ENCODE data around the gene PAK5.
A peak's percentile ranks its signal among the peaks of the same experiment; 100 is the strongest.

PAK5 gene

DNA sequence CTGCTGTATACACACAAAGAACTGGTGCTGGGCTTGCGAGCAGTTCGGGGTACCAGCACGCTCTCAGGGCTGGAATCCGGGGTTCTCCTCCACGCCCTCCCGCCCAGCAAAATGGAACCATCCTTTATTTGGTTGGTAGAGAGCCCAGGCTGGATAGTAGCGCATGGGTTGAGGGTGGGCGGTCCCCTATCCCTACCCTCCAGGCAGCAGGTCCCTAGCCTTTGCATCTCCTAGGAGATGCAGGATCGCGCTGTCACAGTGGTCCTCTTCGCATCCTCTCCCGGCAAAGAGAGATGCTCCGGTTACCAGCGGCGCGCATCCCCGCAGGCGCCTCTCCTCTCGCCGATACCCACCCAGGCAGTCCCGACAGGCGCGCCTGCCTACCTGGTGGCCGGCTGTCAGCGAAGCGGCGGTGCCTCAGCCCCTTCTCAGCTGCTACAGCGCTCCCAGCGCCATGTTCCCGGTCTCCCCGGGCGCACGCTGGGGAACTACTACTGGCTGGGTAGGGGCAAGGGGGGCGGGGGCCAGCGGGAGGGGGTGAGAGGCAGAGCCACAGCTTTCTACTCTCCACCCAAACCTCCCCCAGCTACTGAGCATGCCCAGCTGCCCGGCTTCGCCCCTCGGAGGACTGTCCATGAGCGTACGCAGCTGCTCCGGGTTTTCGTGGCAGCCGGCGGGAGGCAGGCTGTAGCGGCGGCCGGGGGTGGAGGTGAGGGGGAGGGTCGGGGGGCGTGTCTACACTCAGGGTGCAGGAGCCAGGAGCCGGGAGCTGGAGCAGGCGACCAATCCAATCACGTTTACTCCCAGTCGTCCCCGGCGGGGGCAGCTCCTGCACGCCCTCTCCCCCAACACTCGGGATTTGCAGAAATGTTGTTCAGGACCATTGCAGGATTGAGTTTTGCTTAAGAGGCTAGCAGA lies at the start of gene PAK5:
Gene PAK5 (minus strand): TSS at position 699 of the 918 bp plus-strand sequence. CDS start 194,748 bp downstream, outside the sequence.
- peak; percentile 92 for DNase-seq

DNA sequence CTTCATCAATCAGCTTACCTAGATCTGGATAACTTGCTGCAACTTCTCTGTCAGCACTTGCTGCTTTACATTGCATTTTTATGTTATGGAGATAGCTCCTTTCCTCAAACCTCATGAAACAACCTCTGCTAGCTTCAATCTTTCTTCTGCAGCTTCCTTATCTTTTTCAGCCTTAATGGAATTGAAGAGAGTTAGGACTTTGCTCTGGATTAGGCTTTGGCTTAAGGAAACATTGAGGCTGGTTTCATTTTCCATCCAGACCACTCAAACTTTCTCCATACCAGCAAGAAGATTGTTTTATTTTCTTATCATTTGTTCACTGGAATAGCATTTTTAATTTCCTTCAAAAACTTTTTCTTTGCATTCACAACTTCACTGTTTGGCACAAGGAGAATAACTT lies 48.8 kb upstream of the PAK5 start:
- no peak for DNase-seq

DNA sequence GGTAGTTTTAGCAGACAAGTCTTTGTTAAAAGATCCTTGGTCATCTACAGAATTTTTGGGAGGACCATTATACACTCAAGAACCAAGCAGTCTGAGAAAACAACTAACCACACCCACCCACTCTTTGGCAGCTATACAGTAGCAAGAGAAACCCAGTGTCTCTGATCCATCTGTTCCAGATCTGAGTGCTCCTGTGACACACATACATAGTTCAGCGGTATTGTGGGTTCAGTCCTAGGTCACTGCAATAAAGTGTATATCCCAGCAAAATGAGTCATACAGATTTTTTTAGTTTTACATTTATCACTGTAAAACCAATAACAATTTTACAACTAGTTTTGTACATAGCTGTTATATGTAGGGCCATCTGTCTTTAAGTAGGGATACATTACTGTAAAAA lies 47.4 kb upstream of the PAK5 start:
- no peak for DNase-seq

DNA sequence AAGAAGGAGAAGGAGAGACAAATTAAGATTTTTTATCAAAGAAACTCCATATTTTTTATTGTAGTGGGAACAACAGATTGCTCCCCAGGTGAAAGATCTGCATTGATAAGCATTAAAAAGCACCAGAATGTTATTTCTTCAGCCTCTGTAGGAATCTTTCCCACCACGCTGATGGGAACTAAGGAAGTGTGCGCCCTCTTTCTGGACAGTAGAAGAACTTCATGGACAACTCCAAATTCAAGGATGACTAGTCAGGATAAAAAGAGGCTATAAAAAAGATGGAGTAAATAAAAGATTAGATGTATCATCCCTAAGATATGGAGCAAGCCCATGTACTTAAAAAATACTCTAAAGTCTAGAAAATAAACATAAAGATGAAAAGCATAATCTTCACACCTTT lies 45.8 kb upstream of the PAK5 start:
- peak; percentile 5 for DNase-seq

DNA sequence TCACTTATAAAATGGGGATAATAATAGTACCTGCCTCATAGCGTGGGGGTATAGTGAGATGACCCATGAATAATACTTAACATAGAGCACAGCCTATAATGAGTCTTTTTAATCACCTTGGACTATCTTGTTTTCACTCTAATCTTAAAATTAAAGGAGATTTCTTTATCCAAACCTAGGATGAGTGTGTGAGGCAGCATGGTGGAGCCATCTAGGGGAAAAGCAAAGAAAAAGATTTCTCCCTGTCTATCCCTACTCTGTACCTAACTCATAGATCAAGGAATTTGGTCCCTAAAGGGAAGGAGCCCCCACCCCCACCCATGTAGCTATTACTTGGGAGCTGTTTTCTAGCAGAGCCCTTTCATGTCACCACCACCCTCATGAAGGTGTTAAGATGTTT lies 45.2 kb upstream of the PAK5 start:
- DNase-seq, result peak; percentile 49

DNA sequence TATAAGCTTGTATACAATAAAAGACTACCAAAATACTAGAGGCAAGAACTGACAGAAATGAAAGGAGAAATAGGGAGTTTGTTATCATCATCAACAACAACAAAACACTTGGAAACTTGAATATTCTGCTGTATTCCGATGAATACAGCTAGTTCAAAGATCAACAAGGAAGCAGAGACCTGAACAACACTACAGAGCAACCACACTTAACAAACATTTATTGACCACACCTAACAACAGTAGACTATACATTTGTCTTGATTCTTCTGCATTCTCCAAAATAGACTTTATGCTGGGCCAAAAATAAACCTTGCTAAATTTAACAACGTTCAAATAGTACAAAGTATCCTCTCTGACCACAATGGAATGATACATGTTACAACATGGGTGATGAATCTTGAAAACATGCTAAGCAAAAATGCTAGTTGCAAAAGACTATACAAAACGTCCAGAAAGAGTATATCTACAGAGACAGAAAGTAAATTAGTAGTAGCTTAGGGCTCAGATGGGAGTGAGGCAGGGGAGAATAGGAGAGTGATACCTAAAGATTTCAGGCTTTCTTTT lies 39.1 kb upstream of the PAK5 start:
- peak; percentile 4 for DNase-seq

DNA sequence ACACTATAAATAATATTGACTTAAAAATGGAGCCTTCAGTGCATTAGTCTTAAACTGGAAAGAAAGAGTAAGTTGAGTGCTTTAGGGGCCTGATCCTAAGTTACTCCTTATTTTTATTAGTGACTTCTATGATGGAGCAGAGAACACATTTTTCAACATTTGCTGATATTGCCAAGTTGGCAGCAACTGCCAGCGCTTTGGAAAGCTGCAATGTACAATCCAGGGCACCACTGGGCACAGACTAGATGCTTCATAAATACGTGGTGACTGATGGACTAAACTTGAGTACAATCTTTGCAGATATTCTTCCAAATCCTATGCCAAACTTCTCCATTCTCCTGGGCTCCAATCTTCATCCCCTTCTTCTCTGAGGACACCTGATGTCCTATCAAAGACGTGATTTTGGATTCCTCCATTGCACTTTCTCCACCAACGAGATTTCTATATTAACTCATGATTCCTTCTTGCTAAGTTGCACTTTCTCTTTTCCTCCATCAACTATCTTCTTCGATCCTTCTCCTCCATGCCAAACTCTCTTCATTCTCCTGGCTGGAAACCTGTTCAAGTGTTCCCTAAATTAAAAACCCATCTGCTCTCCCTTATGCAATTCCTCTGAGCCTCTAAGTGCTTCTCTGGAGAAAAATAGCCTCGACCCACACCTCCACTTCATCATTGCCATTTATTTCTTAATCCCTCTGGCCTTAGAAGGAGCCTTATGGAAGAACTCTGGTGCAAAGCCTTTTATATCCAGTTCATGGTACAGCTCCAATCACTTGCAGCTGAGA lies 28.5 kb upstream of the PAK5 start:
- no peak for DNase-seq

DNA sequence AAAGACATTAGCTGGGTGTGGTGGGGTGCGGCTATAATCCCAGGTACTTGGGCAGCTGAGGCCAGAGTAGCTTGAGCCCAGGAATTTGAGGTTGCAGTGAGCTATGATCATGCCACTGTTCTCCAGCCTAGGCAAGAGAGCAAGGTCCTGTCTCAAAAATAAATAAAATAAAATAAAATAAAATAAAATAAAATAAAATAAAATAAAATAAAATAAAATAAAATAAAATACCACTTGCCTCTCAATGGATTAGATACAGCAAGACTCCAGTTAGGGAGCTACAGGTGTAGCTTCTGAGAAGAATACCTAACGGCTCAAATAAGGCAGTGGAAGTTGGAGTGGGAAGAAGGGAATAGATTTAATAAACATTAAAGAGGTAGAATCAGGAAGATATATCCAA lies 13.7 kb upstream of the PAK5 start:
- no peak for DNase-seq

DNA sequence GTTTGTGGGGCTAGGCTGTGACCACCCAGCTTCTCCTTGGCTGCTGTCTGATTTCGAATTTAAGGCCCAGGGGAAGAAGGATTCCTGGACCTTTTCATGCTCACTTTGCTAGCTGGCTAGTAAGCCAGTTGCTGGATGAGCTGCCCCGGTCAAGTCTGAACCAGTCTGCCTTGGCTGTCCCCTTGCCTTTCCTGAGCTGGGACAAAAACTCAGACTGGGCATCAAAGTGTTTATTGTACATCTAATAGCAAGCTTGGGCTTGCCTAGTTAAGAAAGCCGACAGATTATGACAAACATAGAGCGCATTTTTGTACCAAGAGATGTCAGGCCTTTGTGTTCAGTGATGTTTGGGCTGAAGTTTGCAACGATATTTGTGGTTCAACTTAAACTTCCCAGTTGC lies 750 bp upstream of the PAK5 start:
- peak; percentile 24 for DNase-seq

DNA sequence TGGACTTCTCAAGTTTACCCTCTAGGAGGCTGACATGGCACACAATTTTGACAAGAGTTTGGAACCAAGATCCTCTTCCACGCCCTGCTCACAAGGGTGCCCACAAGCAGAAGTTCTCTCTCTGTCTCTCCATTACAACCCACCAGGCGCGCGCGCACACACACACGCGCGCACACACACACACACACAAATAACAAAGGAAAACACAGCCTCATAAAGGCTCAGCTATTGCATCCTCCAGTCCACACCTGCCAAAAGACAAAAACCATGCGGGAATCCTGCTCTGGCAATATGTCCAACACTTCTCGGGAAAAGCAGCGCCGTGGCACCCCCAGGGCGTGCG lies 870 bp downstream of the PAK5 start:
- DNase-seq, result peak; percentile 65

DNA sequence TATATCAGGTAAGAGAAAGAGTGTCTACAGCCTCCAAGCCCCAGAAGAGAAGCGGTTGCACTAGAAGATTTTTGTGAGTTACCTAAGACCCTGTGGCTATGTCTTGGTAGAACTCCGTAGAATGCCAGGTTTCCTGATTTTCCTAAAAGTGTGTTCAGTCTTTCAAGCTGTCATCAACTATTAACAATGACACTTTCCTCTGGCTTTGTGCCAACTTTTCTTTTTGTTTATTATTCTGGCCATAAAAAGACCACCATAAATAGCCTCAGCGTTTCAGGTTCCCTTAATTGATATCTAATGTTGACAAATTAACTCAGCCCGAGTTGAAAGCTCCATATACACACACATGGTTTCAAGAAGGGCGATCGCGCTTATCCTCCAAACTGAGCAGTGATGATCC lies 1.2 kb downstream of the PAK5 start:
- DNase-seq, result peak; percentile 46

DNA sequence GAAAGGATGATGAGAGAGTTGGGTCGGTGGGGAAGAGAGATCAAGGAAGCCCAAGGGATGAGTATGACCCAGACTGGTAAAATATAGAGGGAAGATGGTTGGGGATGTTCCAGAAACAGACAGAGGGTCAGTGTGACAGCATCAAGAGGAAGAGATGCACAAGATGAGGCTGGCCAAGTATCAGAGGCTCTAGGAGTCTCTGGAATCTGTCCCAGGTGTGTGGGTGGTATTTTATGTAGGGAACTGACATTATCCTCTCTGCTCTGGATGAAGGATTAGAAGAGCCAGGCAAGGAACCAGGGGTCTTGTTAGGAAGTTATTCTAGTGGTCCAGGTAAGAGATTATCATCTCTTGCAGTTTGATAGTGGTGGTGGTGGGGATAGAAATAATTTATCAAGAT lies 3.6 kb downstream of the PAK5 start:
- no peak for DNase-seq

DNA sequence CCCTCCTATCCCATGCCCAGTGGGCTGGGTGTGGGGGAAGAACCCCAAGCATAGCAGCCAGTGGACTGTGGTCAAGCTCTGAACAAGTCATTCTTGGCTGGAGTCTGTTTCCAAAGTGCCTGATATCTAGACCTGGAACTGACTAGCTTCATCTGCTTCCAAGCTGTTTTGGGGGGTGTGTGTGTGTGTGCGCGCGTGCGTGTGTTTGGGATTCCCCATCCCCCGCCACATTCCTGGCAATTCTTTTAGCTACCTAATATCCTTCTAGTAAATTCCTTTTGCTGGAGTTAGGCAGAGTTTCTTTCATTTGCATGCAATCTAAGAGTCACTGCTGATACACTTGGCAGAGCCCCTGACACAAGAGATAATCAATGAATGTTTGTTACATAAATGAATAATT lies 7.8 kb downstream of the PAK5 start:
- DNase-seq, result no peak

DNA sequence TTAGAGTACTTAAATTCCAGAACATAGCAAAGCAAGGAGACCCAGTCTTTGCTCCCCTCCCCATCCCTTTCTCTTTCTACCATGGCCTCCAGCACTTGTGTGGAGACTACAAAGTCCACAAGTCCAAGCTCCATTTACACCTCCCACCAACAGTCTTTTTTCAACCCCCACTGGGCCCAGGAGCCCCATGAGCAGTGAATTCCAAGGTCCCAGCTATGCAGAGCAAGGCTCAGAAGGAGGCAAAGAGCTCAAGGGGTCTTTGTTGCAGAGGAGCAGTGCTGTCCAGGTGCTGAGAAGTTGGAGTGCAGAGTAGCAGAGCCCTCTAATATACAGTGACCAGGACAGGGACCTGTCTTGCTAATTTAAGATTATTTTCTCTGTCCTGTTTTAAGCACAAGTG lies 9.0 kb downstream of the PAK5 start:
- DNase-seq, result no peak

DNA sequence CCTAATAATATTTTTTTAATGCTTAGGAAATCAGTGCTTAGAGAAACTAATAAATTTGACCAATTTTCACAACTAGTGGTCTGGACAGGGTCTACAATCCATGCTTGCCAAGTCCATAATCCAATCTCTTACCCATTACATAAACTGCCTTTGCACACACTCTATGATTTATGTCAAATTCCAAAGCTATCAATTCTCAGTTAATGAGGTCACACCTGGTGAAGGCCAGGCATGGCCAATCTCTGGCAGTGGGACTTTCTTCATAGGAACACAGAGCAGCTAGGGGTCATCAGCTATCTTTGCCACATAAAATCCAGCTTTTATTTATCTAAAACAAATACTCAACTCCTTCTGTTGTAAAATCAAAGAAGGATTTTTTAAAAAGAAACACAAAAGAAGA lies 21.2 kb downstream of the PAK5 start:
- DNase-seq, result no peak

DNA sequence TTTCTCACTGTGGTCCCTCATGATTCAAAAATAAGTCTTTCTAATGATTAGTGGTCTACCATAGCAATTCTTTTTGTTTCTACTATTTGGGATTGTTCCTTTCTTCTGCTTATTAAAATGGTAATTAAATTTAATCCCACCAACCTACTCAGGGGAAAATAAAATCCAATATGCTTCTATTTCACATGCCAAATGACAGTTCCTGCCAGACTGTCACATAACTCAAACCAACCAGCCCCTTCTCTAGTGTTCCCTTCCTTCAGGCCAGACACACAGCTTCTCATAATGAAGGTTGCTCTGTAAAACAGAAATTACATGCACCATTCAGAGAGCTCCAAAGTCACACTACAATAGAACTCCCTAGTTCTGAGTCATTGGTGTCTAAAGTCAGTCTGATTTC lies 23.2 kb downstream of the PAK5 start:
- no peak for DNase-seq

DNA sequence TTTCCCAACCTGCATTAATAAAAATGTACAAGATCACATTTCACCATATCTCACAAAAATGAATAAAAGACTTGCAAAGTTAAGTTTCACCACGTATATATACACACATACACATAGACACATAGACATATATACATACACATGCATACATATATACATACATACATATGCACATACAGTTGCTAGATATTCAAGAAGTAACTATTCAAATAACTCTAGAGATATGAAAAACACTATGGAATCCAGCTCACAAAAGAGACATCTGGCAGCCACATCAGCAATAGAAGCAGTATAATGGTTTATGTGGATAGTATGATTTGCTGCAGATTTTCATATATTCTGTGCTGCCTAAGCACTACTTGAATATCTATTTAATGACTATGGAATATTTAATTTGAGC lies 28.1 kb downstream of the PAK5 start:
- DNase-seq, result no peak

DNA sequence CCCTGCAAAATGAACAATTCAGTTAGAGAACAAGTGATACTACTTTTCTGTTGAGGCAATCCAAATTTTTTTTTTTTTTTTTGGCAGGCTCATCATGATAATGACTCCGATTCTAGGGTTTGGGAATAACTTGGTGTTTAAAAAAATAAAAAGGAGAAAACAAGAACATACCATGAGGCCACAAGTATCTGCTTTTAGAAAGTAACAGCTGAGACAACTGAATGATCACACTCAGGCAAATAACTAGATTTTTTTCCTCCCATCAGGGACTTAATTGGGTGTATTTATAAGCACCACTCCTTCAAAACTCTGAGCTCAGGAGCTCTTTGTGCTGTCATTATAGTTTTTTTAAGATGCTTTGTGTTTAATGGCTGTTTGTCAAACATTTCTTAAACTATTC lies 29.6 kb downstream of the PAK5 start:
- no peak for DNase-seq

DNA sequence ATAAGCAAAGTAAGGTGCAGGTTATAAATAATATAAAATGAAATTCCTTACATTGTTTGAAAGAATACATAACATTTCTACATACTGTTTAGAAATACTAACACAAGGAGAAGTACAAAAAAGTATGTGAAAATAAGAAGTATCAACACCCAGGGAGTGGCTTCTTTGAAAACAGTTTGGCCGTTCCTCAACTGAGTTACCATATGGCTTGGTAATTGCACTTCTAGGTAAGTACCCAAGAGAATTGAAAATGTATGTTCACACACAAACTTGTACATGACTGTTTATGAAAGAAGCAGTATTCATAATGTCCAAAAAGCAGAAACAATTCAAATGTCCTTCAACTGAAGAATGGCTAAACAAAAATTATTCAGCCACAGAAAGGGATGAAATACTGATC lies 30.7 kb downstream of the PAK5 start:
- no peak for DNase-seq

DNA sequence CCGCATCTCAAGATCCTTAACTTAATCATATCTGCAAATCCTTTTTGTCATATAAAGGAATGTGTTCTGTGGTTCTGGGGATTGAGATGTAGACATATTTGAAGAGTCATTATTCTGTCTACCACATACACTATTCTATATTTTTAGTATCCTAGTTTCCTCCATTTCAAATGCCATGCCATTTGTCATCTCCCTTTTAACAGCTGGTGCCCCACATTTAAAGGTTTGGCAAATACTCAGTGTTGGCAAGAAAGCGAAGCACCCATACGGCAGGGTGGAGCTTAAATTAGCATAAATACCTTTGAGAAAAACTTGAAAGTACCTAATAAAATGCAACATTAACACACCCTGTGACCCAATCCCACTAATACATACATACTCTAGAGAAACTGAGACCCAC lies 31.7 kb downstream of the PAK5 start:
- DNase-seq, result no peak

DNA sequence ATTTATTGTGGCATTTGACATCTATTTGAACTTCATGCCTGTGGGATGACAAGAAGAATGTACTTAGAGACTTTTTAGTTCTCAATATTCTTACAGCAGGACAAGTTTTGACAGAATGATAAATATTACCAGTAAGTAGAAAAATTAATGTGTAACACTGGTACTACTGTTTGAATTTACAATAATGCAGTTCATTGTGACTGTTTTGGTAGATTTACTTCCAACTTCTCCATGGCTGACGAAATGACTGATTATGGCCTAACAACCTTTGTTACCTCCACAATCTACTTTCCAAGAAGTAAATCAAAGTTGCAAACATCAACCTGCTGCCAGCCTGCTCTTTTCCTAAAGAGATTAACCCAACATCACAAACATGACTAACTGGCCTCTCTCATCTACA lies 38.5 kb downstream of the PAK5 start:
- no peak for DNase-seq

DNA sequence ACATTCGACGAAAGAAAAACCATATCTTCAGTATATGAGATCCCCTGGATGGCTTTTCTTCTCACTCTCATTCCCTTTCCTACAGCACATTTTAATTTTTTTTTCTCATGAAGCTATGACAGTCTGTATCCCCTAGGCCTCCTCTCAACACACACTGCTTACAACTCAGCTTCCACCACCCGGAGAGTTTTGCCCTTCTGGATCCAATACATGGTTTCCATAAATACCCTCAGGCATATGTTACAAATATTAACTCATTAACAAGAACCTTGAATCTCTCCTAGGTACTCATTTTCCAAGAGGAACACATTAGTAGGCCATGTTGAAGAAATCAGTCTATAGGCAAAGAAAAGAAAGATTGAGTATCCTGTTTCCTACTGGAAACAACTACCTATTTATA lies 44.0 kb downstream of the PAK5 start:
- DNase-seq, result no peak

DNA sequence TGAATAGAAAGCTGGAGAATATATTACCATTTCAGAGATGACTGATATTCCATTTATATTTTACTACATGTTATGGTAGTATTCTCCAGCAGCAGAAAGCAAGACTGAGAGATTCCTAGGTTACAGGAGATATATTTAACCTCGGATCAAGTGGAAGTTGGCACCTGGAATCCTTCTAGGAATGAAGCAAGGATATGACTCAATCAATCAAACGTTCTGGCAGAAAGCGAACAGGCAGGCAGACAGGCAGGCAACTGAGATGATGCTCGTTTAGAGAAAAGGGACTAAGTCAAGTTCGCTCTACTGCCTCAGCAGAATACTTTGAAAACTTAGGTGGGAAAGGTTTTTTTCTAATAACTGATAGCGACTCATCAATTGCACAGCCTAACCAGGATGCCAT lies 46.2 kb downstream of the PAK5 start:
- no peak for DNase-seq

DNA sequence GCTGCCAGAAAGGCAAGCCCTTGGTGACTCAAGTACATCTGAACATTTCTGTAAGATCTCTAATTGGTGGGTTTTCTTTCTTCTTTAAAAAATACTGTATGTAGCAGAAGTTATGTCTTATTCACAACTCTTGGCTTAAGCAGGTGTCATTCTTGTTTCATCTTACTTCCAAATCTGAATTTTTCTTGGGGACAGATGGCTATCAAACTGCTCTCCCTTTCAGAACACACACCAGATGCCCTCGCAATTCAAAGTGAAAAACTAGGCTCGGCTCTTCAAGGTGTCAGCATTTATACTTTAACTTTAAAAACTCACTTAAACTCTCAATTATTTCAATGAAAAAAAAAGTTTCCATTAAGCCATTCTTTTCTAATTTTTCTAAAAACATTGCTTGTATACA lies 49.7 kb downstream of the PAK5 start:
- no peak for DNase-seq
